GM12872 (cell line): Measurements from ENCODE around the gene WDR17.

Experiments
- CTCF ChIP-seq: IDR thresholded peaks from 3 replicates; pipeline ENCODE4 v1.5.1; 2011; ENCODE audit warnings: low read depth, mild to moderate bottlenecking, low read length, moderate library complexity; ENCODE audit not compliant: insufficient read depth

Gene WDR17

GRCh38 chr4:176137631-176138030, 72.0 kb downstream of the WDR17 start:
- TF ChIP-seq CTCF: no peak

GRCh38 chr4:176139518-176139917, 73.9 kb downstream of the WDR17 start:
- no peak for TF ChIP-seq CTCF

- no peak for TF ChIP-seq CTCF
Measured at GRCh38 chr4:176142253-176142652, 76.6 kb downstream of the WDR17 start.

GRCh38 chr4:176149680-176150355, 84.2 kb downstream of the WDR17 start:
- no peak for TF ChIP-seq CTCF

- TF ChIP-seq CTCF: no peak
Measured at GRCh38 chr4:176150356-176150682, 84.7 kb downstream of the WDR17 start.

- no peak for TF ChIP-seq CTCF
Measured at GRCh38 chr4:176150704-176151103, 85.1 kb downstream of the WDR17 start.

GRCh38 chr4:176153124-176153523, 87.5 kb downstream of the WDR17 start:
- no peak for TF ChIP-seq CTCF
